GM21360 (cell line): ENCODE data around the gene HOXD12.

Experiments used
- ATAC-seq: cut with Tn5 transposase; IDR thresholded peaks from one replicate; pipeline ENCODE4 v1.9.1; 2021; ENCODE audit warnings: mild to moderate bottlenecking, moderate library complexity; ENCODE audit not compliant: unreplicated experiment

The HOXD12 gene

GRCh38 chr2:176080540-176081375, 18.8 kb upstream of the HOXD12 start:
- ATAC-seq: no peak

GRCh38 chr2:176081376-176081836, 18.2 kb upstream of the HOXD12 start:
- no peak for ATAC-seq

DNA sequence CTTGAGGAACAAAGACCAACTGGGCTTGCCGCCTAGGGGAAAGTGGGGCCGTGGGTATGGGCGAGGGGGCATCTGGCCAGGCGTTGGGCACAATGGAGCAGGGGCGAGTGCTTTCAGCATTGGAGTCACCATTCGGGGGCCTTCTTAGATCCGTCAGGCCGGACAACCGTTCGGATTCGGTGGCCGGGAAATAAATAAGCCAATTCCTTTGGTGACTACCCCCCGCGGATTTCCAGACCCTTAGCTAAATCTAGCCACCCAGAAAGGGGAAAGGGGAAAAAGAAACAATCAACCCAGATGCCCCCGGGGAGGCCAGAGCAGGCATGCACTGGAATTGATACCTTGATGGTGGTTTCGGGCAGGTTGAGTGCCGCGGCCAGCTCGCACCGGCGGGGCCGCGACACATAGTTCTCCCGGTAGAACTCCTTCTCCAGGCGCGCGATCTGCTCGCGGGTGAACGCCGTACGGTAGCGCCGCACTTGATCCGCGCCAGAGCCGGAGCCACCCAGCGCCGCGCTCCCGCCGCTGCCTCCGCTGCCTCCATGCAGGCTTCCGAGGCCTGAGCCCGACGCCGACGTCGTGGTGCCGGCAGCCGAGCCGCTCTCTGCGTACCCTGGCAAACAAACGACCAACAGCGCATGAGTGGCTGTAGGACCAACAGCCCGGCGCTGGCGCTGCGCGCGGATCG, 17.6 kb upstream of the HOXD12 start:
- no peak for ATAC-seq

GRCh38 chr2:176082525-176082823, 17.1 kb upstream of the HOXD12 start:
- no peak for ATAC-seq

- no peak for ATAC-seq
Observed at GRCh38 chr2:176082824-176083751, 16.5 kb upstream of the HOXD12 start.

DNA sequence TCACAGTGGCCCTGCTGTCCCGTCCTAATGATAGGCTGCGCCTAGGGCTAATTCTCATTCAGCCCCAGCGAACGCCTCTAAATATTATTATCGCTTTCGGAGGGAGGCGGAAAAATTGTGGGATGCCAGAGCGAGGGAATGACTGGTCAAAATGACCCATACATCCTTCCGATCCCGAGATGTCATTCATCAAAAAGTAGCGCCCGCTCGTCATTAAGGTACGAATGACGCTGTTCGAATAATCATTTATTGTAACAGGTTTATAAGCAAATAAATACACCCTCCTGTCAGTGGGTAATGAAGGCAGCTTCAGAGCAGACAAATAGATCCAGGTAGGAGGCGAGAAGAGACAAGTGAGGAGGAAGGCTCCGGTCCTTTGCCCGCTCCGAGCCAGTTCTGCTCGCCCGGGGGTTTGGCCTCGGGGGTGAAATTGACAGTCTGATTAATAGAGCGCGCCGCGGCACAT, 15.8 kb upstream of the HOXD12 start, which contains the start of gene EVX2:
EVX2 (minus strand) TSS at position 167 of the 466 bp plus-strand sequence. CDS start 186 bp downstream, outside the sequence.
- ATAC-seq: no peak

DNA sequence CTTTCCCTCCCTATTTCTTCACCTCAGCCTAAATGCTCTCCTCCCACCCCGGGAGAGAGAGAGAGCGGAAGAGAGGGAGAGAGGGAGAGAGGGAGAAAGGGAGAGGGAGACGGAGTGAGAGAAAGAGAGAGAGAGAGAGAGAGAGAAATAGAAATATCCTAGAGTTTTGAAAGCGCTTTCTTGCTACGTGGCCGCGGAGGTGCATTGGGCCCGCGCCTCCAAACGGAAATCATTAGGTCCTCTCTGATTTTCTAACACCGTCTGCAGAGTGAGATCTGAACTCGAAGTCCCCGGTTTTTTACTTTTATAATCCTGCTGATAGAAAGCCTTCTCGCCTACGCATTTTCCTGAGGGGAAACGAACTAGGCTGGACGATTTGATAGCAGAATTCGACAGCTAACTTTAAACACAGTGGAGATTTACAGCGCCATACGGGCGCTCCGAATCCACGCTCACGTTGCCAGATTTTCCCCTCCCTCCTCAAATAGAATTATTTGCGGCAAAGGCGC, 14.9 kb upstream of the HOXD12 start:
- ATAC-seq: no peak

- ATAC-seq: no peak
Observed at GRCh38 chr2:176085120-176085788, 14.3 kb upstream of the HOXD12 start.

GRCh38 chr2:176085861-176086771, 13.5 kb upstream of the HOXD12 start:
- no peak for ATAC-seq

DNA sequence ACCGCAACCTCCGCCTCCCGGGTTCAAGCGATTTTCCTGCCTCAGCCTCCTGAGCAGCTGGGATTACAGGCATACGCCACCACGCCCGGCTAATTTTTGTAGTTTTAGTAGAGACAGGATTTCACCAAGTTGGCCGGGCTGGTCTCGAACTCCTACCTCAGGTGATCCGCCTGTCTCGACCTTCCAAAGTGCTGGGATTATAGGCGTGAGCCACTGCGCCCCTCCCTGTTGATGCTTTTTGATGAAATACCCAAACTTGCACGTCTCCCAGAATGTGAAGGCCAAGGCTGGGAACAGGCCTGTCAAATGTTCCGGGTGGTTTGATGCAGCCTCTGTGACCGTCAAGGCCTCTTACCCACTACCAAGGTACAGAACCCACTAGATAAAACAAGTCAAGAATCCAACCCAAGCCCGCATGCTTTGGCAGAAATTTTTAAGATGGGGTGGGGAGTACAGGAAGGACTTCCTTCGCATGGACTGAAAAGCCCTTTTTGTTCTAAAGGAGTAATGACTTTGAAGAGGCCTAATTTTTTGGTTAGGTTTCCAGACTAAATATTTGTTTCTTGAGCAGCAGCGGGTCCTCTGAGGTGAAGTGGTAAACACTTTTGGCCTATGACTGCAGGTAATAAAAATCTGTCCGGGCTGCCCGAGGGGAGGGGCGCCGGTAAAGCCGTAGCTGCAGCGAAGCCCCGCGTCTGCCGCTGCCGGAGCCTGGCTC, 12.1 kb upstream of the HOXD12 start:
- no peak for ATAC-seq

- no peak for ATAC-seq
Observed at GRCh38 chr2:176088048-176088936, 11.3 kb upstream of the HOXD12 start.

DNA sequence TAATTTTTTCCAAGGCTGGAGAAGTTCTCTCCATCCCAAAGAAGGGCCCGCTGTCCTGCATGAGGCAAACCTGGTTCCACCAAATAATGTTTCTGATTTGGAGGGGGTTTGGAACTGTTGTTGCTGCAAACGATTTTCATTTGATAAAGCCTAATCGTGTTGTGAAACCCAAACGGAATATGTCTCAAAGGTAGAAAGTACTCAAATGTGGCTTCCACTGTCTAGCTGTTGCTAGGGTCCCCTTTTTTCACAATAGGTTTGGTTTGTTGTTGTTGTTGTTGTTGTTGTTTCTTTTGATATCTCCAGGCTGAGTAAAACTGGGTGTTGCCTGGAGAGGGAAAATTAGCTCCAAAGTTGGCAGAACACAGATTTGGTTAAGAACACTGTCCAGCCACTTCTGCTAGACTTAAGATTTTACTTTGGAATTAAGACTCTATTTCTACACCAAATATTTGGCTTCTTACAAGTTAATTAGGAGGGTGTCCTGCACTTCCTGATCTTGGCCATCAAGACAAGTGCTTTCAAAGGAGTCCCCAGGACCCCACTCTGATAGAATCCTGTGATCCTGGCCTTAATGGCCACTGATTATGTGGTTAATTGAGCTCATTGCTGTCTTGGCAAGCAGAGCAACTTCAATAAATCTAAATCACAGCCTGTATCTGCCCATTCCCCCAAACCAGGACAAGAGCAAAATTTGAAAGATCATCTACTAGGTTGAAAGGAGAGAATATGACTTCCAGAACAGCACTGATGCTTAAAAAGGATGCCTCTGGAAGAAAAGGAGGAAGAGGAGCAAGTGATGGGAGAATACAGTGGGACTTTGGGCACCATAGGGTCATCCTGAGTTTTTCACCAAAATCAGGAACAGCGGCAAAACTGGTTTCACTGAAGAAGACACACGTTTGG, 10.4 kb upstream of the HOXD12 start:
- no peak for ATAC-seq

- ATAC-seq: no peak
Observed at GRCh38 chr2:176089843-176090395, 9.7 kb upstream of the HOXD12 start.

GRCh38 chr2:176090862-176091261, 8.7 kb upstream of the HOXD12 start:
- ATAC-seq: no peak

DNA sequence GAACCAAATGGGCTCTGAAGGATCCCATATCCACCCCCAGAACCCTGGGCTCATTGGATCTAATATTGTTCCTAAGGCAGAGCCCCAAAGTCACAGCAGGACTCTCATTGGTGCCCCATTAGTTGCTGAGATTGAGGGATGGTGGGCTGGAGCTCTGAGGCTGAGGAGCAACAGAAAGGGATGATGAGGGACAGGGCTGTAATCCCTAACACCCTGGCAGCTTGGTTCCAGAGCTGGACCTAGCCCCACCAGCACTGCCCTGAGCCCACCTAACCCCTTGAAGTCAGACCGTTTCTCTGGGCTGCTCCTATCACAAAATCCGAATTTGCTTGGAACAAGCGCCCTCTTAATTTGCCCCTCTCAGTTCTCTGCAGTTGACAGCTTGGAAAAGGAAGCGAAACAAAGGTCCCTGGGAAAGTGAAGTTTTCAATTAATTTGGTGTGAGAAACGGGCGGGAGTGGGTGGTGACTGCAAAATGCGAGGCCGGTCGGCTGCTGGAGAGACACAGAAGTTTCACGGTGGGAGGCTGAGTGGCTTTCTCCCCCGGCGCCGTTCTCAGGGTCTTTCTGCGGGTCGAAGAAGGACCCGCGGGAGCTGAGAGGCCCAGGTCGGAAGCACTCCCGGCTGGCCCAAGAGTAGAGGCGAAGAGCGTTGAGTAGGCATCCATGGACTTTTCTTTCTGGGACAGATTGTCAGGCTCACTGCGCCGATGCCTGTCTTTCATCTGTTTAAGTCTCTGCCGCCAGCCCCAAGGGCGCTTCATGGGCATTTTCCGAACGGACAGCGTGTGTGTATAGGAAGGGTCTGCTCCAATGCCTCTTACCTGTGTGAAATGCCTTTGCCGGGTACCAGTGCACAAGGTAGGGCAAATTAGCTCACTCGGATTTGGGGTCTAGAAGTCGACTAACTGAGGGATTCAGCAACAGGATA, 8.0 kb upstream of the HOXD12 start:
- no peak for ATAC-seq
